B cell (primary cell): ENCODE results near the gene PSMD5. TPM values are rescaled to one million over a fixed set of nuclear protein-coding genes. Genes with fewer than 3 reads are reported as not detected.

Experiments
- ATAC-seq: fragments of 200-7000 bp; cut with Tn5 transposase; one replicate; pipeline ENCODE4 v1.10.0; 2021; ENCODE audit warnings: low read depth, mild to moderate bottlenecking, moderate number of reproducible peaks, moderate library complexity
- CTCF ChIA-PET: fragments of 350-600 bp; sonication (Branson Sonifier 250); formaldehyde crosslinking; loops from one replicate; lab custom pipeline; 2021; ENCODE audit warnings: antibody characterized with exemption, inconsistent platforms; lab: Charles Lee
- POLR2A ChIA-PET: fragments of 350-600 bp; sonication (Branson Sonifier 250); formaldehyde crosslinking; loops from one replicate; lab custom pipeline; 2021; ENCODE audit warnings: antibody characterized with exemption; lab: Charles Lee
- DNase-seq: peaks from one replicate; pipeline ENCODE4 v3.0.0; 2013
- H2AFZ ChIP-seq: 2 replicates; pipeline ENCODE4 v1.6.1; 2012; ENCODE audit warnings: mild to moderate bottlenecking, low read depth, low read length; ENCODE audit not compliant: insufficient read depth, poor library complexity, severe bottlenecking
- H3K27ac ChIP-seq, 2 donors: 1 replicate in 1 of 2; 2 replicates in 1 of 2; pipeline ENCODE4 v1.5.1; 2012 to 2013; ENCODE audit warnings: low read length in 2 of 2, mild to moderate bottlenecking in 2 of 2, moderate library complexity in 1 of 2
- H3K27me3 ChIP-seq, 4 experiments: fragments of 200-600 bp in 1 of 4; sonication (generic) in 1 of 4; replicated peaks in 1 of 4; 1 replicate in 2 of 4; 2 replicates in 2 of 4; pipeline versions ENCODE4 v1.6.1 to v1.7.0; 2013 to 2016; ENCODE audit warnings: low read length in 3 of 4, mild to moderate bottlenecking in 2 of 4, mixed read lengths in 1 of 4, moderate library complexity in 1 of 4; ENCODE audit not compliant: insufficient read depth in 4 of 4, control insufficient read depth in 3 of 4; ENCODE audit errors: control extremely low read depth in 1 of 4
- H3K36me3 ChIP-seq, 2 experiments: replicated peaks in 1 of 2; 1 replicate in 1 of 2; 2 replicates in 1 of 2; pipeline versions ENCODE4 v1.6.1 to v1.7.1; 2013; ENCODE audit warnings: low read length in 1 of 2; ENCODE audit not compliant: insufficient read depth in 2 of 2, control insufficient read depth in 1 of 2; ENCODE audit errors: control extremely low read depth in 1 of 2, extremely low read depth in 1 of 2
- H3K4me1 ChIP-seq, 2 donors: fragments of 200-600 bp in 1 of 2; sonication (generic) in 1 of 2; 1 replicate in 1 of 2; 2 replicates in 1 of 2; pipeline versions ENCODE4 v1.5.1 to v1.6.1; 2013 to 2017; ENCODE audit warnings: low read length in 2 of 2; ENCODE audit not compliant: control insufficient read depth in 2 of 2, insufficient read depth in 2 of 2
- H3K4me2 ChIP-seq: replicated peaks from 2 replicates; pipeline ENCODE3; 2012; ENCODE audit warnings: mild to moderate bottlenecking, low read depth, low read length; ENCODE audit not compliant: poor library complexity, severe bottlenecking
- H3K4me3 ChIP-seq, 5 experiments: fragments of 200-600 bp in 1 of 5; sonication (generic) in 1 of 5; 1 replicate in 3 of 5; 2 replicates in 2 of 5; pipeline versions ENCODE4 v1.5.1 to v1.7.0; 2011 to 2016; ENCODE audit warnings: low read length in 4 of 5, mild to moderate bottlenecking in 4 of 5, low read depth in 2 of 5, control low read depth in 1 of 5, moderate library complexity in 1 of 5; ENCODE audit not compliant: insufficient read depth in 1 of 5; ENCODE audit errors: control extremely low read depth in 1 of 5, extremely low read depth in 1 of 5
- H3K79me2 ChIP-seq: fragments of 200-600 bp; sonication (generic); one replicate; pipeline ENCODE4 v1.6.0; 2016; ENCODE audit warnings: low read length; ENCODE audit not compliant: control insufficient read depth, insufficient read depth
- H3K9ac ChIP-seq: fragments of 200-600 bp; sonication (generic); 2 replicates; pipeline ENCODE4 v1.6.1; 2017; ENCODE audit warnings: mild to moderate bottlenecking, low read length, moderate library complexity
- H3K9me3 ChIP-seq, 3 donors: one replicate each; pipeline versions ENCODE4 v1.6.1 to v1.7.1; 2013; ENCODE audit warnings: low read length in 2 of 3; ENCODE audit not compliant: control insufficient read depth in 2 of 3, insufficient read depth in 1 of 3; ENCODE audit errors: control extremely low read depth in 1 of 3
- H4K20me1 ChIP-seq: 2 replicates; pipeline ENCODE4 v1.6.0; 2012; ENCODE audit warnings: mild to moderate bottlenecking, low read length; ENCODE audit not compliant: insufficient read depth, control insufficient read depth, poor library complexity, severe bottlenecking
- H3K27ac Mint-ChIP-seq: one replicate; pipeline ENCODE4 v1.8.0; 2021; ENCODE audit warnings: mixed read lengths
- H3K27me3 Mint-ChIP-seq: one replicate; pipeline ENCODE4 v1.8.0; 2021; ENCODE audit warnings: mixed read lengths
- H3K4me1 Mint-ChIP-seq: one replicate; pipeline ENCODE4 v1.8.0; 2021; ENCODE audit warnings: mixed read lengths
- H3K4me3 Mint-ChIP-seq: one replicate; pipeline ENCODE4 v1.8.0; 2021; ENCODE audit warnings: mixed read lengths
- H3K9me3 Mint-ChIP-seq: one replicate; pipeline ENCODE4 v1.8.0; 2022; ENCODE audit warnings: mixed read lengths; ENCODE audit not compliant: insufficient read depth
- CTCF ChIP-seq: fragments of 200-600 bp; IDR thresholded peaks from one replicate; pipeline ENCODE4 v1.8.0; 2022; ENCODE audit warnings: antibody characterized with exemption, mild to moderate bottlenecking
- EZH2 ChIP-seq: IDR thresholded peaks from 2 replicates; pipeline ENCODE4 v1.6.1; 2012; ENCODE audit warnings: borderline replicate concordance, low read depth, mild to moderate bottlenecking, moderate library complexity, low read length; ENCODE audit not compliant: insufficient read depth, poor library complexity, severe bottlenecking
- WGBS: methylation state at CpG from one replicate; pipeline ENCODE4 v1.1.5; 2013; ENCODE audit warnings: missing lambda C conversion rate; ENCODE audit not compliant: insufficient coverage; 5-methylcytosine and 5-hydroxymethylcytosine counted together
- intact Hi-C: fragments of 100-400 bp; cut with micrococcal nuclease; formaldehyde crosslinking; loops from one replicate; pipeline ENCODE4 v1.10.0; 2022
- polyA plus RNA-seq: library from polyadenylated mRNA; depleted of rRNA; stranded (reverse); fragments of >200 nt; gene quantifications from 2 replicates; pipeline ENCODE4 v1.2.3, GENCODE V29; 2012
- total RNA-seq, 2 donors: library from RNA; stranded (reverse); fragments of 120-200 nt in 1 of 2; gene quantifications; 1 replicate in 1 of 2; 2 replicates in 1 of 2; pipeline versions ENCODE4 v1.2.3 to v1.2.4, GENCODE V29; 2013 to 2022

The PSMD5 gene
- total and polyA plus RNA-seq, 2 donors (not counting 1 experiment from before 2014, with no cell fraction given): 7.4 to 25.3 TPM

GRCh38 chr9:120791161-120791560, 51.6 kb downstream of the PSMD5 start:
- H3K4me3 Mint-ChIP-seq: peak overlapping the region; percentile 71
- DNase-seq (no peak), ATAC-seq (no peak)
- H4K20me1 ChIP-seq: peaks cover 5% of the 10 kb centered on the region
- peaks cover 1 to 37% of the 10 kb centered on the region in 2 experiments for H3K36me3 ChIP-seq
- TF ChIP-seq CTCF (no peak), EZH2 (no peak)
- no peak overlapping the region for H2AFZ ChIP-seq
- WGBS: 100% methylated on average over 1 of the region's 3 CpGs
- H3K4me3 ChIP-seq: no peak overlapping the region
- H3K4me2 ChIP-seq: no peak overlapping the region
- no peaks in the 10 kb centered on the region for H3K9me3 Mint-ChIP-seq
- POLR2A ChIA-PET: no interaction called here
- intact Hi-C loops: loop anchor here (5.0 kb wide), 1 partner anchor 576 kb away; no protein-coding TSS in a partner anchor
- peaks cover 71% of the 10 kb centered on the region for H3K79me2 ChIP-seq
- peaks cover 18 to 25% of the 10 kb centered on the region in 2 donors for H3K4me1 ChIP-seq
- peaks cover 47% of the 10 kb centered on the region for H3K4me1 Mint-ChIP-seq
- no peaks in the 10 kb centered on the region for H3K27me3 ChIP-seq
- no peaks in the 10 kb centered on the region for H3K27me3 Mint-ChIP-seq
- CTCF ChIA-PET: interaction anchor here (1.2 kb wide), 1 partner anchor 34 kb away, joined by 3 read pairs; no protein-coding TSS in a partner anchor
- H3K27ac Mint-ChIP-seq: peak overlapping the region; percentile 66
- peak overlapping the region in 1 of 2 donors; percentile 87 for H3K27ac ChIP-seq
- no peak overlapping the region for H3K9ac ChIP-seq
- no peaks in the 10 kb centered on the region for H3K9me3 ChIP-seq

GRCh38 chr9:120787933-120788332, 54.8 kb downstream of the PSMD5 start:
- intact Hi-C loops: no loop called here
- 20% methylated on average over 1 of the region's 4 CpGs for WGBS

More at GRCh38 chr9:120787933-120788332, 54.8 kb downstream of the PSMD5 start:
- no peak overlapping the region for H3K4me3 Mint-ChIP-seq
- Histone ChIP-seq H3K9me3 (no peaks in the 10 kb centered on the region), H3K9ac (no peak overlapping the region), H2AFZ (no peak overlapping the region), H3K27me3 (no peaks in the 10 kb centered on the region), H3K36me3 (peaks cover 3 to 51% of the 10 kb centered on the region in 2 experiments), H3K79me2 (peaks cover 87% of the 10 kb centered on the region), H4K20me1 (peaks cover 5% of the 10 kb centered on the region), H3K4me1 (peaks cover 12 to 14% of the 10 kb centered on the region in 2 donors), H3K4me2 (no peak overlapping the region), H3K27ac (no peak overlapping the region), H3K4me3 (no peak overlapping the region)
- ATAC-seq (no peak), DNase-seq (no peak)
- H3K4me1 Mint-ChIP-seq: peaks cover 48% of the 10 kb centered on the region
- CTCF ChIA-PET: interaction anchor here (1.5 kb wide), 1 partner anchor 32 kb away, joined by 7 read pairs; no protein-coding TSS in a partner anchor
- H3K27ac Mint-ChIP-seq: no peak overlapping the region
- POLR2A ChIA-PET: no interaction called here
- TF ChIP-seq CTCF: no peak
- H3K27me3 Mint-ChIP-seq: no peaks in the 10 kb centered on the region
- no peaks in the 10 kb centered on the region for H3K9me3 Mint-ChIP-seq
